K562 (cell line): ENCODE data around the gene KIF26B.

ENCODE experiments used
- POLR2A ChIP-seq: fragments of 450-650 bp; conservative IDR thresholded peaks from 2 replicates; pipeline ENCODE4 v1.6.1; 2016
- TF ChIP-seq, protein P1 (sequence below): sonication (generic); formaldehyde crosslinking; IDR thresholded peaks from 2 replicates; pipeline ENCODE4 v1.8.1; 2023; ENCODE audit warnings: mild to moderate bottlenecking, missing genetic modification reagents

DNA sequence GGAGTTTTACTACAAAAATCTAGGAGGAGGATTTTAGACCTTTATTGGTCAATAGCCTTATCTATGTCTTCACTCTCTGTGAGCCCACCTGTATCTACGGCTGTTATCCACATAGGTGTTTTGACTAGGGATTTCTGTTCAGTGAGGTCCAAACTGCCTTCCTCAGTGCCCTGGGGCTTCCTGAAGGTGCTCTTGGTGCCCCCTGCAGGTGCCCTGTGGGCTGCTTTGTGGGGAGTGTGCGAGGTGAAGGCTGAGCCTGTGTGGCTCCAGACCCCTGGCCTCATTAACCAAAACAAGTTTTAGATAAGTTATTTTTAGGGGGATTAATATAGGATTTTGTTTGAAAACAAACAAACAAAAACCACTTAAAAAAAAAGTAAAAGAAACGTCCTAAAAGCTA is 122.5 kb downstream of the KIF26B start:
- TF ChIP-seq, protein P1, sequence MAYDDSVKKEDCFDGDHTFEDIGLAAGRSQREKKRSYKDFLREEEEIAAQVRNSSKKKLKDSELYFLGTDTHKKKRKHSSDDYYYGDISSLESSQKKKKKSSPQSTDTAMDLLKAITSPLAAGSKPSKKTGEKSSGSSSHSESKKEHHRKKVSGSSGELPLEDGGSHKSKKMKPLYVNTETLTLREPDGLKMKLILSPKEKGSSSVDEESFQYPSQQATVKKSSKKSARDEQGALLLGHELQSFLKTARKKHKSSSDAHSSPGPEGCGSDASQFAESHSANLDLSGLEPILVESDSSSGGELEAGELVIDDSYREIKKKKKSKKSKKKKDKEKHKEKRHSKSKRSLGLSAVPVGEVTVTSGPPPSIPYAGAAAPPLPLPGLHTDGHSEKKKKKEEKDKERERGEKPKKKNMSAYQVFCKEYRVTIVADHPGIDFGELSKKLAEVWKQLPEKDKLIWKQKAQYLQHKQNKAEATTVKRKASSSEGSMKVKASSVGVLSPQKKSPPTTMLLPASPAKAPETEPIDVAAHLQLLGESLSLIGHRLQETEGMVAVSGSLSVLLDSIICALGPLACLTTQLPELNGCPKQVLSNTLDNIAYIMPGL (CRISPR knock-in tag) = no peak
- TF ChIP-seq POLR2A = no peak
